Muscle of arm (tissue), 12 donors: ENCODE measurements around the gene PLCG2. TPM values are rescaled to one million over a fixed set of nuclear protein-coding genes. Genes with fewer than 3 reads are reported as not detected.
"Not testable (repeated sequence)": the region's sequence is repeated elsewhere in the genome, so short reads cannot be mapped to it uniquely, and the experiment has no call there.

Experiments
- DNase-seq: peaks from one replicate; pipeline ENCODE4 v3.0.0-alpha.2; 2013
- polyA plus RNA-seq, 12 donors: library from polyadenylated mRNA; unstranded; fragments of 120-200 nt; gene quantifications; one replicate each; pipeline ENCODE4 v1.2.1, GENCODE V29; 2013; ENCODE audit not compliant: insufficient read length in 12 of 12

PLCG2 gene
- polyA plus RNA-seq, 12 donors = 5.2 to 11.9 (median 6.8) TPM; not detected in 2

DNA sequence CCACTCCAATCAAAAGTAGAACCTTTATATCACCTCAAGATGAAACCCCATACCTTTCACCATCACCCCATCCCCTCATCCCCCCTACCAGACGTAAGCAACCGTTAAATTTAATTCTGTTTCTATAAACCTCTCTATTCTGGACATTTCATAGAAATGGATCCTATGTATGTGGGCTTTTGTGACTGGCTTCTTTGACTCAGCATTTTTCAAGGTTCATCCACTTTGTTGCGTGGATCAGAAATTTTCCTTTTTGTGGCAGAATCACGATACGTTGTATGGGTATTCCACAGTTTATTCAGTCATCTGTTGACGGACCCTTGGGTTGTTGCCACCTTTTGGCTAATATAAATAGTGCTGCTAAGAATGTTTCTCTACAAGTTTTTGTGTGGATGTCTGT lies 8.6 kb downstream of the PLCG2 start:
- DNase-seq = no peak

DNA sequence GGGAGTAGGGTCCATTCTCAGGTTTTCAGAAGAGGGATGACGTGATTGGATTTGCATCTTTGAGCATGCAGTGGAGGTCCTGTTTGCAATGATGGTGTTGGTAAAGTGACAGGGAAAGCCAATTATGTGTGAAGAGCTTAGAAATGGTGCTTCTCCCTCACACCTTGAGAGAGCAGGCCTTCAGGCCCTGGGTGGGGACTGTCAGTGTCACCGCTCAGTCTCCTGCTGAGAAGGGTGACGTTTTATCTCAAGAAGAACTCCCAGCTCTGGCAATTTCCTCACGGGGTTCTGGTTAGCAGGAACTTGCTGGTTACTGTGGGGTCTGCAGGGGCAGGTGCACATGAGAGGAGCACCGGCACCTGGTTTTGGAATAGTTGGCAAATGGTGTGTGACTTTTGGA lies 11.2 kb downstream of the PLCG2 start:
- DNase-seq = no peak

DNA sequence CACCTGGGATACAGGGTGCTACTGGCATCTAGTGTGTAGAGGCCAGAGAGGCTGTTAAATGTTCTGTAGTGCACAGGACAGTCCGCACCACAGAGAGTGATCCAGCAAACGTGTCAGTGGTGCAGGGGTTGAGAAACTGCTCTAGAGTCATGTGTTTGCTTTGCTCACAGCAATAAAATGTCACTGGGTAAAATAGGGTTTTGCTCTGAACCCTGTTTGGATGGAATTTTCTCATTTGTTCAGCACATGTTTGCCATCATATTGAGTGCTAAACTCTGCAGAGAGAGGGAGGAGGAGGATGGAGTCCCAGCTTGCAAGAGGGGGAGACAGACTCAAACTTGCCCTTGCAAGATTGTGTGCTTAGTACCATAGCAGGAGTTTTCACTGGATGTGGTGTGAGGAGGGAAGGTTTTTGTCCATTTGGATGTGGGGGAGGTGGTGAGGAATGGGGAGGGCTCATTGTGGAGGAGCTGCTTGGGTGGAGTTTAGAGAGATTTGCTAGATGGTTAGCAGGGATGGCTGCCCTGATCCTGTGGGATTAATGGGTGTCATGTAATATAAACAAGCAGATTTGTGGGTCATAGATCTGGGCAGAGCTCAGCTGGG lies 11.8 kb downstream of the PLCG2 start:
- DNase-seq = no peak

DNA sequence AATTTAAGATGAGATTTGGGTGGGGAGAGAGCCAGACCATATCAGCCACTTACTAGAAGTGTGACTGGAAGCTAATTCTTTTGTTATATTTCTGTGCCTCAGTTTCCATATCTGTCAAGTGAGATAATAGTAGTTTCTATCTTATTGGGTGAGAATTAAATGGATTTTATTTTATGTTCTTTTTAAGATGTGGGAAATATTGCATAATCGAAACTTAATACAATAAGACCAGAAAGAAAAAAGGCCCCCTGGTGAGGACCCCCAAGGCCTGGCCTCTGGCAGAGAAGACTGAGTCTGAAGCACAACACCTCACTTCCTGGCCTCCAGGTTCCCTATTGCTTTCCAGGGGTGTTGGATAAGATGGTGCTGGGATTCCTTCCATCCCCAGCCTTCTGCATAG lies 13.7 kb downstream of the PLCG2 start:
- no peak for DNase-seq

DNA sequence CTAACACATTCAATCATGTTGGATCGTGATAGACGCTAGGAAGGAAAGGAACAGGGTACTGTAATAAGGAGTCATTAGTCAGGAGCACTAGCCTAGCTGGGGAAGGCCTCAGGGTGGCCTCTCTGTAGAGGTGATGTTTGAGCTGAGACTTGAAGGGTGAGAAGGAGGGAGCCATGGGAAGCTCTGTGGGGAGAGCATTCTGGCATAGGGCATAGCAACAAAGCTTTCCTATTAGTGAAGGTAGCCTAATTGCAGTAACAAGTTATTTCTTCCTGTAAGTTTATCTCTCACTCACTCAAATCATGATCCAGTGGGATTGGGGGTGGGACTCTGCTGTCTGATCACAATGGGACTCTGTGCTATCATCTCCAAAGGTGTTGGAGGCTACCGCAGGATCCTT lies 16.1 kb downstream of the PLCG2 start:
- DNase-seq = no peak

DNA sequence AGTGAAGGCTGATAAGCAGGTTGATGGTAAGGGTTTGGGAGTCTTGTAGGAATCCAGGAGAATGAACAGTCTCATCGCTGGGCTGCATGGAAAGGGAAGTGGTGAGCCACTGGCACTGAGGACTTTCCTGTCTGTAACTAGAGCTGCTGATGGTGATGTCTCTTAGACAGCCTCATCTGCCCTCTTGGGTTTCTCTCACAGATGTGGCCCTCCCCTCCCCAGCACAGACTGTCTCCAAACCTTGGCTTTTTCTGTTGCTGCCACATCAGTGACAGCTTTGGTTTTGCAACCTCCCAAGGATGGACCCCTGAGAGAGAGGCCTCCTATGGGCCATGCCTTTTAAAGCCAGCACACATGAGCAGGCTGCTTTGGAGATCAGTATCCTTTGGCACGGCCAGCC lies 16.9 kb downstream of the PLCG2 start:
- DNase-seq = no peak

DNA sequence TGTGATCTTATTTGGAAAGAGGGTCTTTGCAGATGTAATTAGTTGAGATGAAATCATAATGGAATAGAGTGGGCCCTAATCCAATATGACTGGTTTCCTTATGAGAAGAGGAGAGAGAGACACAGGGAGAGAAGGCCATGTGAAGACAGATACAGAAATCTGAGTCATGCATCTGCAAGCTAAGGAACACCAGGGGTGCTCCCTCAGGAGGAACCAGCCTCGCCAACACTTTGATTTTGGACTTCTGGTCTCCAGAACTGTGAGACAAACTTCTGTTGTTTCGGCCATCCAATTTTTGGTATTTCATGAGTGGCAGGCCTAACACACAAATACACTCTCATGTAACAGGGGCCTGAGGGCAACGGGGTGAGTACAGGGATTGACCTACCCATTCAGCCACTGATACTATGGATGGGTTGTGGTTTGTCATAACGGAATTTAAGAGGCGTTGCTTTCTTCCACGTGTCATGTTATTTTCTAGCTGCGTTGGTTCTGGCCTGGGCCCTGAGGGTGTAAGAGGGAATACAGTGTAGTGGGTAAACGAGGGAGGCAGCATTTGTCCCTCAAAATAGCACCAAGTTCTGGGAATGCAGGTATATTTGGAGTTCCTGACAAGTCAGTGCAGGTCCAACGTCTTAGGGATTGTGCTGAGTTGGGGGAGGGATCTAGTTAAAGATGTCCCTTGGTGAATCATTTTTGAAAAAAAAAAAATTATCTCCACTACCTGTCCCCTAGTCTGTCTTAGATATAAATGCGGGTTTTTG lies 17.7 kb downstream of the PLCG2 start:
- DNase-seq = no peak

DNA sequence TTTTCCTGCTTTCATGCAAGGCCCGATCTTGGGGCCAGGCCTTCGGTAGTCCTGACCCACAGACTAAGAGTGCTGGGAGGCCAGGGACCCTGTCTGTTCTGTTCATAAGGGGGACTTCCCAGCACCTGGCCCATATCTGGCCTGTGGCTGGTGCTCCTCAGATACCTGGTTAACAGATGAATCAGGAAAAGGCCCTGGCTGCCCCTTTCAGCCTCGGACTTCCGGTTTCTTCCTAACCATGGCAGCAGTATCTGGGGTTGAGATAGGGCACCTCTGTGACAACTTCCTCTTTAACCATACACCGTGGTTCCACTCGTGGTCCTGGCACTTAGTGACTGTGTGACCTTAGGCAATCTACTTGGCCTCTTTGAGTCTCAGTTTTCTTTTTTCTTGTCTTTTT lies 18.4 kb downstream of the PLCG2 start:
- no peak for DNase-seq

DNA sequence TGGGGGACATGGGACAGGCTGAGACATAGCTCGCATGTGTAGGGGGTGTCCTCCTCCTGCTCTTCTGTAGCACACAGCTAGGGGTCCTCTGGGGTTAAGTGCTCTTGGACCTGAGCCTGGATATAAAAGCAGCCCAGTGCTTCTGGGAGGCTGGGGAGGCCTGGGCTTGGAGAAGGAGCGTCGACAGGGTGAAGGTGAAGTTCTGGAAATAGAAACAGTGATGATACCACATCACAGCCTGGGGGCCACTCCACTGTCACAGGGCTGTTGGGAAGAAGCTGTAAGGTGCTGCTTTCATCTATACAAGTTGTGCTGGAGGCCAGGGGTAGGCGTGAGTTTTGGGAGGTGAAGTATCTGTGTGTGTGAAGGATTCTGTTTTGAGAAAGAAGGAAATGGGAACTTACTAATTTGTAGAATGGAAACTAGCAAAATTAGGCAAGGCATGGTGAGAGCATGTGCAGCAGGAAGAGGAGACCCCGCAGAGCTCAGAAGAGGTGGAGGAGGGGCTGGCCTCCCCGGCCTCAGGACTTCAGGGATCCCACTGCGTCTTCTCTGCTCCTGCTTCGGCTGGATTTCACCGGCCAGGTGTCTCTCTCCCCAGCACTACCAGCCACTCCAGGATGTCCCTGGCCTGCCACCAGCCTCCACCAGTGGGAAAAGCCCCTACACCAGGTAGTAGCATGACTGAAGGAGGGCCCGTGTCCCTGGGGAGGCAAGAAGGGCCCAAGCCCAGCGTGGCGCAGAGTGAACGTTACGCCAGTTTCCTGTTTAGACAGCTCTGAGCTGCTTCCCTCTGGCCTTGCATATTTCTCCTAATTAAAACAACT lies 19.4 kb downstream of the PLCG2 start:
- DNase-seq = no peak

DNA sequence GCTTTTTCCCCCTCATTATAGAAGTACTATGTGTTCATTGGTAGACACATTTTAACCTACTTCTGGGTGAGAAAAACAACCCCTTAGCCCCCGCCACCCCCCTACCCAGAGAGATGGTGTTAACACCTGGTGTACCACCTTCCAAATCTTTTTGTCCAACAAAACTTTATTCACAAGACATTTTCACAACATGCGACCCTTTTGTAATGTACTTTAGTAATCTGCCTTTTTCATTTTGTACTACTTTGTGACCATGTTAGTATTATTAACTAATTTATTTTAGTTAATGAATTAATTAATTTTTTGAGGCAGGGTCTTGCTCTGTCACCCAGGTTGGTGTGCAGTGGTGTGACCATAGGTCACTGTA lies 20.0 kb downstream of the PLCG2 start:
- no peak for DNase-seq

DNA sequence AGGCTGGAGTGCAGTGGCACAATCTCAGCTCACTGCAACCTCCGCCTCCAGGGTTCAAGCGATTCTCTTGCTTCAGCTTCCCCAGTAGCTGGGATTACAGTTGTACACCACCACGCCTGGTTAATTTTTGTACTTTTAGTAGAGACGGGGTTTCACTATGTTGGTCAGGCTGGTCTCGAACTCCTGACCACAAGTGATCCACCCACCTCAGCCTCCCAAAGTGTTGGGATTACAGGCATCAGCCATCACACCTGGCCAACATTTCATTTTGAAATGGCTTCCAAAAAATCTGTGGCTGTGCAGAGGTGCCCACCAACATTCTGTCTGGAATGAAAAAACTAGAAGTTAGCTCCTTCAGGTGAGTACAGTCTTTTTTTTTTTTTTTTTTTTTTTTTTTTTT lies 22.6 kb downstream of the PLCG2 start:
- not testable (repeated sequence) for DNase-seq

DNA sequence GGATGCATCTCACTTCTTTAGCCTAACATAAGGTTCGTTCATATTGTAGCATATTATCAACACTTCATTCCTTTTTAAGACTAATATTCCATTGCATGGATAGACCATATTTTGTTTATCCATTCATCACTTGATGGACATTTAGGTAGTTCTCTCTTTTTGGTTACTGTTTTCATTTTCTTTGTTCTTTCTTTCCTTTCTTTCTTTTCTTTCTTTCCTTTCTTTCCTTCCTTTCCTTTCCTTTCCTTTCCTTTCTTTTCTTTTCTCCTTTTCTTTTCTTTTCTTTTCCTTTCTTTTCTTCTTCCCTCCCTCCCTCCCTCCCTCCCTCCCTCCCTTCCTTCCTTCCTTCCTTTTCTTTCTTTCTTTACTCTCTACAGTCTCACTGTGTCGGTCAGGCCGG lies 24.2 kb downstream of the PLCG2 start:
- DNase-seq = no peak

DNA sequence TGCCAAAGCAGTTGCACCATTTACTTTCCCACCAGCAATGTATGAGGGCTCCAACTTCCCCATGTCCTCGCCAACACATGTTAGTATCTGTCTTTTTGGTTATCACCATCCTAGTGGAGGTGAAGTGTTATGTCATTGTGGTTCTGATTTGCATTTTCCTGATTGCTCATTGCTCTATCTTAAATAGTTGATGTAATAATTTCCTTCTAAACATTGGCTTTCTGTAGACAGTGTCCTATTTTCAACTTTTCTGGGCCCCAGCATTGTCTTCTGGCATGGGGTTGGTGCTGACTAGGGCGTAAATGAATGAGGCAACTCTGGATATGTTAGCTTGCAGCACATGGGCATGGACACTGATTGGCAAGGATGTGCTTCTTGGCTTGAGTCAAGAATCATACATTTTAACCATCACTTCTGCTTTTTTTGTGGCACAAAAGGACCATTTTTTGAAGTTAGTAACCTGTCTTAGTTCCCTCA lies 25.1 kb downstream of the PLCG2 start:
- no peak for DNase-seq

DNA sequence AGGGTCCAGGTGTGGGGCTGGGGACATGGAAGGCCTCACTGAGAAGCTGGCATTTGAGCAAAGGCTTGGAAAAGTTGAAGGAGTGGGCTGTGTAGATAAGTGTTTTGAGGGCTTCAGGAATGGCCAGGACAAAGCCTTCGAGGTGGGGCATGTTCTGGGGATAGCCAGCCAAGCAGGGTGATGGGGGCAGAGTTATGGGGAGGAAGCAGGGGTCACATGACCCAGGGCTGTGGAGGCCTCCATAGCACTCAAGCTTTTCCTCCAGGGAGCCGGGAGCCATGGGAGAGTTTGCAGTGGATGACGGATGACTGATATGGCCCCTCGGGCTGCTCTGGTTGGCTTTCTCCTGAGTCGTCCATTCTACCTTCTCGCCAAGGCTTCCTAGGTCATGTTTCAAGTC lies 27.6 kb downstream of the PLCG2 start:
- no peak for DNase-seq

DNA sequence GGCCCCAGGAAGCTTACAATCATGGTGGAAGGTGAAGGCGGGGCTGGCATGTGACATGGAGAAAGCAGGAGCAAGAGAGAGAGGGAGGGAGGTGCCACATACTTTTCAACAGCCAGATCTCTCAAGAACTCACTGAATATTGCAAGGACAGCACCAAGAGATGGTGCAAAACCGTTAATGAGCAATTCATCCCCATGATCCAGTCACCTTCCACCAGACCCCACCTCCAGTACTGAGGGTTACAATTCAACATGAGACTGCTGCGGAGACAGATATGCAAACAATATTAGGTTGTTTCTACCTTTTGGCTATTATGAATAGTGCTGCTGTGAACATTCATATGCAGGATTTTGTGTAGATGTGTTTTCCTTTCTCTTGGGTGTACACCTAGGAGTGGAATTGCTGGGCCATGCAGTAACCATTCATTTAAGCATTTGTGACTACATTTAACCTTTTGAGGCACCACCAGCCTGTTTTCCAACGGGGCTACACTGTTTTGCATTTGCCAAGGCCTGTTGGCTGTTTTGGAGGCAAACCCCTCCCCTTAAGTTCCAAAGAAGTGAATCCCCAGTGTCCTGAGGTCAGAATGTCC lies 28.8 kb downstream of the PLCG2 start:
- DNase-seq = no peak

DNA sequence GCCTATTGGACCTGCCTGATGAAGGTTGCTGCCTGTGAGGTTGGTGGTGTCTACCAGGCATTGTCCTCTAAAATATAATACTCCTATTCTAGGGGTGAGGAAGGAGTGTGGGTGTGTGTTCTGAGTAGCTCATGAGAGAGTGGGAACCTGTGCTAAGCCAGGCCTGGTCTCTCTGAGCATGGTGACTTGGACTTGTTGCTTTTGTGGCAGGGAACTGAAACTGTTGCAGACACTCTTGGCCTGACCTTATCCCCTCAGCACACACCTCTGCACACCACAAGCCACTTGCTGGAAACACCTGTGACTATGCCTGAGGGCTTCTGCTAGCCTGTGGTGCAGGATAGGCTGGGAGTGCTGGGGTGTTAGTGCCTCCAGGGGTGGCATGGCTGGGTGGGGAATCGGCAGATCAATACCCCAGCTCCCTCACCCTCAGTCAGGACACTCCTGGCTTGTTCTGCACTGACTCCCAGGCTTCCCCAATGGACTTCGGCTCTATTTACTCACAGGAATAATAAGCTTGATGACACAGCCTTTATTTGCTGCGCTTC lies 29.9 kb downstream of the PLCG2 start:
- DNase-seq = no peak

DNA sequence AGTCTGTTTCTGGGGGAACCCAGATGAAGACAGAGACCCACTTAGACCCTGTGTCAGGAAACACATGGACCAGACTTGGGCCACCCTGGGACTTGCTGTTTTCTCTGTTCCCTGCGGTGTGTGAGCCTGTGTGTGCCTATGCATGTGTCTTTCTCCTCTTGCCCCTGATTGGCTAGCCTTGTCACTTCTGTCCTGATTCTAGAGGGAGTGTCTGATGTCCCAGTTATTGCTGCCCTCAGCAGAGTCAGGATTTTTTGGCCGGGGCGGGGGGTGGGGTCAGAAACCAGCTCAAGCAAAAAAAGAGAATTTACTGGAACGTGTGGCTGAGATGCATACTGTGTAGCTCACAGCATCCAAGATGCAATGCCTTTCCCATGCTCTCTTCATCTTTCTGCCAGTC lies 30.5 kb downstream of the PLCG2 start:
- no peak for DNase-seq

DNA sequence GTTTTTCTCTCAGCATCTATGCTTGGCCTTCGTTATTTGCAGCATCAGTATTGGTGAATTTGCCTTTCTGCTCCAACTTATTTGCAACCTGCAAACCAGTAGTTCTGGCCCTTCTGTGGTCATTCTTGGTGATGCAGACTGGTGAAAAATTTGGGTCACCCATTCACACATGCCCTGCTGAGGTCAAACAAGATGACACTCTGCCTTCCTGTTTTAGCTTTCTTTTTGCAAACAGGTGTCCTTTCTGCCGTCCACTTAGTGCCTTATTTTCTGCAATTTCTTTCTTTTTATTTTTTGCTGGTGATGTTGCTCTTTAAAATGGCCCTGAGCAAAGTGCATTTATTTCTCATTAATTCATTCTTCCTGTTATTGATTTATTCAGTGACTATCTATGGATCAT lies 31.3 kb downstream of the PLCG2 start:
- DNase-seq = no peak

DNA sequence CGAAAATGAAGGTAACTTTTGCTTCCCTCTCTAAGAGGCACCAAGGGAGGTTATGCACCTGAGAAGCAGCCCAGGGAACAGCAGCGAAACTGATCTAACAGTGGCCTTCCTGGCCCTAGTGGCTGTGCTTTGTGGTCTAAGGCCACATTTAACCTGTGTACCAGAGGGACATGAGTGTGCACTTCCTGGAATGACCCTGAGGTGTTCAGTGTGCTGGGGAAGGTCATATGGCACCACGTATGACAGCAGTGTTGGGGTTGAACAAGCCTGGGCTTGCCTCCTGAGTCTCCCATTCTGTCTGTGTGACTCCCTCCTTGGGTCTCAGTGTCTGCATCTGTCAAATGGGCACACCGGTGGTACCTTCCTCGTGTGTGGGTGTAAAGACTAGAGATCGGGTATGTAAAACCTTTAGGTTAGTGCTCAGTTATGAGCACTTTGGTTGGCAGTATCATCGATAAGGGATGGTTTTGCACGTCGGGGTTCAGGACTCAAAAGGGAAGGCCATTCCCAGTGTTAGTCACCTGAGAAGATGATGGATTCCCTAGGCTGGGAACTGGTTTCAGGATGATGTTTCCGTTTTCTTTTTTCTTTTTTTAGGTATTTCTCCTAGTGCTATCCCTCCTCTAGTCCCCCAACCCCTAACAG lies 31.9 kb downstream of the PLCG2 start:
- DNase-seq = no peak

DNA sequence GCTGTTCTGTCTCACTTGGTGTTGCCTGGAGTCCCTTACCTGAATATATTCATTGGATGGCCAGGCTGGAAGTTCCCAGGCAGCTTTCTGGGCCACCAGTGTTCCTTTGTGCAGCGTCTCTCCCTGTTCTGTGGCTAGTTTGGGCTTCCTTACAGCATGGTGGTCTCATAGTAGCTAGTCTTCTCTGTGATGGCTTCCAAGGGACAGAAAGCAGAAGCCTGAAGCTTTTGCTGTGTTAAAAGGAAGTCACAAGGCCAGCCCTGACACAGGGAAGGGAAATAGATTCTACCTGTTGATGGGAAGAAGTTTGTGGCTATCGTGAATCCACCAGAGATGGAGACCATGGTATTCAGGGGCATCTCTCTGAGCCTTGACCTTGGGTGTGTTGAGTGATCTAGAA lies 34.6 kb downstream of the PLCG2 start:
- DNase-seq = no peak

DNA sequence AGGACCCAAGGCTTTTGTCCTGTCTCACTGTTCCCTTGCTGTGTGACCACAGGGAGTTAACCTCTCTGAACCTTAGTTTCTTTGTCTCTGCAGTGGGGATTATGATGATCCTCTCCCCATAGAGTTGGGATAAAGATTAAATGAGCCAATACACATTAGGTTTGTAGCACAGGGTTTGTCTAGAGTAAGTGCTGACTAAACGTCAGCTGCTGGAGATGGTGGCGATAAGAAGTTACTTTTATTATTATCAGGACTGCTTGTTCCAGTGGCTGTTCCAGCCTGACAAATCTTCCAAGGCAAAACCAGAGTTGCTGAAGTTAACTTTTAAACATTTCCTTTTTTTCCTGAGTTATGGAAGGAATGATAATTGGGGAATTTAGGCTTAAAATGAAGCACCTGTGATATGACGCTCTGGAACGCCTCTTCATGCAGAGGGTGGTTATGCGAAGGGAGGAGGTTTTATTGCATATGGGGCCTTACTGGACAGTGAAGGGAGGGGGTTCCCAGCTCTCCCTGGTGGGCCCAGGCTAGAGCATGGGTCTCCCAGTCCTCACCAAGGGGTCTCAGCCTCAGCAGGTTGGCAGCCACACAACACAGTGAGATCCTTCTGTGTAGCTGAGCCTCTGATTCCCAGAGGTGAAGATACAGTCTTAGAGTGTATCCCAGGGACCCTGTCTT lies 35.8 kb downstream of the PLCG2 start:
- no peak for DNase-seq
